BE2C (cell line): ENCODE measurements around the gene MARK4.

Source experiments
- DNase-seq: peaks from one replicate; pipeline ENCODE4 v3.0.0-alpha.2; 2020
- H3K27me3 ChIP-seq: fragments of 250-450 bp; sonication (Bioruptor Pico); 2 replicates; pipeline ENCODE4 v1.5.1; 2020; ENCODE audit warnings: mild to moderate bottlenecking
- H3K36me3 ChIP-seq: fragments of 250-450 bp; sonication (Bioruptor Pico); 2 replicates; pipeline ENCODE4 v1.5.1; 2020; ENCODE audit warnings: mild to moderate bottlenecking
- H3K4me1 ChIP-seq: fragments of 250-450 bp; sonication (Bioruptor Pico); 2 replicates; pipeline ENCODE4 v1.5.1; 2020
- H3K4me3 ChIP-seq: 2 replicates; pipeline ENCODE4 v1.5.1; 2011; ENCODE audit warnings: low read depth, low read length
- H3K9me3 ChIP-seq: fragments of 250-450 bp; sonication (Bioruptor Pico); 2 replicates; pipeline ENCODE4 v1.5.1; 2020
- CTCF ChIP-seq: IDR thresholded peaks from 2 replicates; pipeline ENCODE4 v1.5.1; 2012; ENCODE audit warnings: mild to moderate bottlenecking, low read depth, low read length

MARK4 gene

GRCh38 chr19:45234089-45234869 is 16.8 kb upstream of the MARK4 start:
- no peak for DNase-seq
- Histone ChIP-seq H3K4me3 (no peak overlapping the region), H3K27me3 (peaks cover 68% of the 10 kb centered on the region), H3K9me3 (no peaks in the 10 kb centered on the region), H3K36me3 (no peaks in the 10 kb centered on the region), H3K4me1 (no peaks in the 10 kb centered on the region)
- no peak for TF ChIP-seq CTCF

- H3K9me3 ChIP-seq = no peaks in the 10 kb centered on the region
- TF ChIP-seq CTCF = no peak
- no peak for DNase-seq
- H3K36me3 ChIP-seq = no peaks in the 10 kb centered on the region
- no peaks in the 10 kb centered on the region for H3K4me1 ChIP-seq
- peaks cover 65% of the 10 kb centered on the region for H3K27me3 ChIP-seq
- no peak overlapping the region for H3K4me3 ChIP-seq
Measured at GRCh38 chr19:45235485-45235884, 15.6 kb upstream of the MARK4 start.

DNA sequence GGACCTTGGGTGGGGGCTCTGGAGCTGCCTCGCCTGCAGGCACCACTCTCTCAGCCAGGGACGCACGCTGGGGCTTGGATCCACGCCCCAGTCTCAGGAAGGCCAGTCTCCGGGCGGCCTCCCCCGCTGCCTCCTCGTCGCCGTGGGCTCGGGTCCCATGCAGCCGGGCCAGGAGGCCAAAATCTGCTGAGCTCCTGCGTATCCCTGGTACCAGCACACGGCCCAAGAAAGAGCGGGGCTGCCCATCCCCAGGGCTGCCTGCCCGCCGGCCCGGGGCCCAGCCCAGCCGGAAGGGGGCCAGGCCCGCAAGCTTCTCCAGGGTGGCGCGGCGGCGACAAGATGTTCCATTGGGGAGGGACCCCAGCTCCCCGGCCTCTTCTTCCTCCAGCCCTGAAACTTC is 12.5 kb upstream of the MARK4 start:
- Histone ChIP-seq H3K4me3 (no peak overlapping the region), H3K9me3 (no peaks in the 10 kb centered on the region), H3K36me3 (no peaks in the 10 kb centered on the region), H3K4me1 (no peaks in the 10 kb centered on the region), H3K27me3 (peaks cover 45% of the 10 kb centered on the region)
- TF ChIP-seq CTCF = no peak
- DNase-seq = no peak

DNA sequence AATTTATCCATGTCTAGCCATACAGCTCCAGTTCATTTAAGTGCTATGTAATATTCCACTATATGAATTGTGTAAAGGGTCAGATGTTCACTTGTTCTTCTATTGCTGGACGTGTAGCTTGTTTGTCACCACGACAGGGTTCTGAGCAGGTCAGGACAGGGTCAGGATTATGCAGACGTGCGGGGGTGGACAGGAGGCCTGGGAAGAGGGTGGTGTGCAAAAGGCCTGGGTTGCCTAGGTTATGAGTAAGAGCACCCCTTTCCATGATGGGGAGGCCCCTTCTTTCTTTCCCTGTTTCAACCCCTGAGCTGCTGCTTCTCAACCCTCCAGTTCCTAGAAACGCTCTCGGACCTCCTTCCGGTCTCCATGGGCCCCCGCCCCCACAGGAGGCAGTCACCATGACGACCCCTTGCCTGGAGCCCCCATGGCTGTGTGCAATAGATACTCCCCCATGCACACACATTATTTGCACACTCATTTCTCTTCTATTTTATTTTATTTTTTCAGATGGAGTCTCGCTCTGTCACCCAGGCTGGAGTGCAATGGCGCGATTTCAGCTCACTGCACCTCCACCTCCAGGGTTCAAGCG is 7.8 kb upstream of the MARK4 start:
- DNase-seq = no peak
- Histone ChIP-seq H3K36me3 (no peaks in the 10 kb centered on the region), H3K4me3 (no peak overlapping the region), H3K27me3 (peaks cover 6% of the 10 kb centered on the region), H3K4me1 (no peaks in the 10 kb centered on the region), H3K9me3 (no peaks in the 10 kb centered on the region)
- no peak for TF ChIP-seq CTCF

DNA sequence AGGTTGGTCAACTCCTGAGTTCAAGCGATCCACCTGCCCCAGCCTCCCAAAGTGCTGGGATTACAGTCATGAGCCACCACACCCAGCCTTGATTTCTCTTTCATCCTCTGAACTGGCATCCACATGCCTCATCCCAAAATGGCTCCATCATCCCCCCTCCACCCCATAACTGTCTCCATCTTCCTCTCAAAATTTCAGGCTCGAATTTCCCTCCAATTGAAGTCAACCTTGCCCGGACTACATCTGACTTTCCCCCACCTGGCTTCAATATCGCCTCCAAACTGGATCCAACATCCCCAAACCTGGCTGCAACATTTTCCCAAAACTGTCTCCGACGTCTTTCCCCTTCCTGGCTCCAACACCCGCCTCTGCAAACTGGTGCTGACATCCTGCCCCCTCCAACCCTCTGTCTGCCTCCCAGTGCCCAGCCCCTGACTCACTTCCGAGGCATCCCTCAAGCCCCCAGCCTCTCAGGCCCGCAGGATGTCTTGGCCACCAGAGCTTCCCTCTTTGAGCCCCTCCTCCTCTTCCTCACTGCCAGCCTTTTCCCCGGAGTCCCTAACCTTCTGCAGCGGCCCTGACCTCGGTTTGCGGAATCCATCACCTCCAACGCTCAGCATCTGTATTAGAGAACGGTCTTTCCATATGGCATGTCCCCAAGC is 6.8 kb upstream of the MARK4 start:
- no peaks in the 10 kb centered on the region for H3K4me1 ChIP-seq
- no peak for DNase-seq
- H3K36me3 ChIP-seq = no peaks in the 10 kb centered on the region
- H3K4me3 ChIP-seq = no peak overlapping the region
- TF ChIP-seq CTCF = no peak
- no peaks in the 10 kb centered on the region for H3K9me3 ChIP-seq
- H3K27me3 ChIP-seq = no peaks in the 10 kb centered on the region

DNA sequence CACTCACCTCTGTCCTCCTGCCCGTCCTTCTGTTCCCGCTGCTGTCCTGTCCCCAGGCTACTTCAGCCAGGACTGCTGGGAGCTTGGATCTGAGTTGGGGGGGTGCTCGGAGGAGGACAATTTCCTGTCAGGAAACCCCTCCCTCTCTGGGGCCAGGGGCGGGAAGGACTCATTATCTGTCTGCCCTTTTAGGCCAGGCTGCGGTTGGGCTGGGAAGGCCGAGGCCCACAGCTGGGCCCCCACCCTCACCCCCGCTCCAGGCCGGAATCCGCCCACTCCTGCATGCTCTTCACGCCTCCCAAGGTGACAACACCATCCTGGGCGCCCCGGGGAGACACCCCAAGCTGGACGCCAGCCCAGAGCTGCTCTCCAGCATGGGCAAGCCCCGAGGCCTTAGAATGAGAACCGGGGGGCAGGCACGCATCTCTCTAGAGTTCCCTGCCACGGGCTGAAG is 5.7 kb upstream of the MARK4 start, which contains the start of gene EXOC3L2:
EXOC3L2 (minus strand) TSS at position 74 of the 454 bp plus-strand sequence. CDS start 6,362 bp downstream, outside the sequence.
- Histone ChIP-seq H3K4me3 (no peak within 1 kb of the TSS), H3K27me3 (no peaks in the 10 kb centered on the region), H3K36me3 (no peaks in the 10 kb centered on the region), H3K9me3 (no peaks in the 10 kb centered on the region), H3K4me1 (no peaks in the 10 kb centered on the region)
- TF ChIP-seq CTCF = no peak
- DNase-seq = no peak
